Fibroblast of peridontal ligament (primary cell): ENCODE measurements around the gene MYH7B.

ENCODE experiments used
- DNase-seq: peaks from one replicate; pipeline ENCODE4 v3.0.0-alpha.2; 2010; ENCODE audit errors: extremely low read depth

MYH7B gene

GRCh38 chr20:34945315-34946077 is 10.2 kb upstream of the MYH7B start:
- no peak for DNase-seq

- DNase-seq: no peak
Observed at GRCh38 chr20:34946661-34947060, 9.0 kb upstream of the MYH7B start.

- DNase-seq: no peak
Observed at GRCh38 chr20:34947336-34947735, 8.3 kb upstream of the MYH7B start.

DNA sequence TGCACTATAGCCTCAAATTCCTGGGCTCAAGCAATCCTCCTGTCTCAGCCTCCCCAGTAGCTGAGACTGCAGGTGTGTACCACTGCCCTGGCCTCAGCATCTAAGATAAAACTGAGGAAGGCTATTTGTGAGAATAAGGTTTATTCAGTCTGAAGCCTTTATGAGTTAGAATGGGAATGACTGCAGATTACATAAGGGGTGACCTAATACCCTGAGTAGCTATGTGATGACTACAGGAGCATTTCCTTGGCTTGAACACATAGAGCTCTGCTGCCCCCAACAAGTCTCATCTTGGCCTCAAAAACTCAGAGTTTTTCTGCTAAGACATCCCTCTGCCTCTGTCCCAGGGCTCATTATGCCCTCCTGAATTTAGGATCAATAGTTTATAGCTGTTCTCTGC is 7.6 kb upstream of the MYH7B start:
- peak; percentile 90 for DNase-seq

- no peak for DNase-seq
Observed at GRCh38 chr20:34949120-34949519, 6.5 kb upstream of the MYH7B start.

DNA sequence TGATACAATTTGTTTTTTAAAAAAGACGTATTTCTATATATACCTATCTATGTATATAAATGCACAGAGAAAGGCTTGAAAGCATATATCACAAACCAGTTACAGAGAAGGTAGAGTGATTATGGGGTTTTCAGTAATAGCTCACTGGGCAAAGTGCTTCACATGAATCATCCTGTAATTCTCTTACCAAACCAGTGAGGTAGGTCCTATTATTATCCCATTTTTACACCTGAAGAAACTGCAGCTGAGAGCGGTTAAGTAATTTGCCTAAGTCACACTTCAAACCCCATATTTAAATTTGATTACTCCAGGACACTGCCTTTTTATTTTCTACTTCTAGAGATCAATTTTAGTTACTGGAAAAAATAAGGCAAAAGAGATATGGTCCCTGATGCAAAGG is 4.4 kb upstream of the MYH7B start:
- no peak for DNase-seq

- DNase-seq: no peak
Observed at GRCh38 chr20:34951652-34952051, 4.0 kb upstream of the MYH7B start.

GRCh38 chr20:34952671-34953070 is 3.0 kb upstream of the MYH7B start:
- no peak for DNase-seq

- DNase-seq: no peak
Observed at GRCh38 chr20:34953960-34954359, 1.7 kb upstream of the MYH7B start.

- peak; percentile 39 for DNase-seq
Observed at GRCh38 chr20:34954904-34955230, 801 bp upstream of the MYH7B start.

DNA sequence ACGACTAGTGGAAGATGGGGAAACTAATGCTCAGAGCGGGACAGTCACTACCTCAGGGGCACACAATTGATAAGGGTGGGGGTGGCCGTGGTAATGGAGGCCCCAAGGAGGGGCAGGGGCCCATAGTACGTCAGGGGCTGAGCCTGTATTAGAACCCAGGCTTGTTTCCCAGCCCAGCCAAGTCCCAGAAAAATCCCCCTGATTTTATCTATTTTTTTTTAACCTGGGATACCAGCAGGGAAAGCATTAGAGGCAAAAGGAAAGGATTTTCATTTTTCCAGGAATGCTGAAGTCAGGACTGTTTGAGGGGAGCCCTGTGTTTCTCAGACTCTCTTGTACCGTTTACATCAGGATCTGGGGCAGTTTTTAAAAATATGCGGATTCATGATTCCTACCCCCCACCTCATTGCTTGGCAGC is 382 bp downstream of the MYH7B start:
- DNase-seq: no peak

- DNase-seq: no peak
Observed at GRCh38 chr20:34956751-34957472, 1.2 kb downstream of the MYH7B start.

GRCh38 chr20:34964486-34964885 is 8.8 kb downstream of the MYH7B start:
- no peak for DNase-seq

- DNase-seq: no peak
Observed at GRCh38 chr20:34965051-34965450, 9.4 kb downstream of the MYH7B start.

GRCh38 chr20:34967421-34967820 is 11.8 kb downstream of the MYH7B start:
- no peak for DNase-seq

DNA sequence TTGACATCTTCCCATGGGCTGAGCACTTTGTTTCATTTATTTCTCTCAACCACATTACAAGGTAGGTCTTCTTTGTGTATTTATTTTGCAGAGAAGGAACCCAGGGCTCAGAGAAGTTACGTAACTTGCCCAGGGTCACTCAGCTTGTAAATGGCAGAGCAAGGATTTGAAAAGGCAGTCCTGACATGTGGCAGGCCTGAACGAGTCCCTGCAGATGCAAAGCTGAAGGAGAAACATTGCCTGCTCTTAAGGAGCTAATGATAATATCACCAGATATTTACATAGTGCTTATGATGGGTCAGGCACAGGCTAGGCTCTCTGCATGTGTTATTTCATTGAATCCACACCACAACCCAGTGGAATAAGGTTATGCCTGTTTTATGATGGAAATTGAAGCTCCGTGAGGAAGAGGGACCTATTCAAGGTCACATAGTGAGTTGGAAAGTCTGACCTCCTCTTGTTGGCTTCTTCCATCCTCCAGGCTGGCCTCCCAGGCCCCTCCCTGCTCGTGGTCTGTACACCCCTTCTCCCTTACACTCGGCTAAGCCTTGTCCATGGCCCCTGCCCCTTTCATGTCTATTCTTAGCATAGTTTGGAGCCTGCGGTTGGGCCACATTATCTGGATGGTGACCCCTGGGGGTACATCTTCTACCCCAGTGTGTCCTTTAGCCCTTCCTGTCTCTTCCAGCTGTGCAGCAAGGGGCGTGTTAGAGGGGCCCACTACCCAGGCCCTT is 12.5 kb downstream of the MYH7B start:
- no peak for DNase-seq

DNA sequence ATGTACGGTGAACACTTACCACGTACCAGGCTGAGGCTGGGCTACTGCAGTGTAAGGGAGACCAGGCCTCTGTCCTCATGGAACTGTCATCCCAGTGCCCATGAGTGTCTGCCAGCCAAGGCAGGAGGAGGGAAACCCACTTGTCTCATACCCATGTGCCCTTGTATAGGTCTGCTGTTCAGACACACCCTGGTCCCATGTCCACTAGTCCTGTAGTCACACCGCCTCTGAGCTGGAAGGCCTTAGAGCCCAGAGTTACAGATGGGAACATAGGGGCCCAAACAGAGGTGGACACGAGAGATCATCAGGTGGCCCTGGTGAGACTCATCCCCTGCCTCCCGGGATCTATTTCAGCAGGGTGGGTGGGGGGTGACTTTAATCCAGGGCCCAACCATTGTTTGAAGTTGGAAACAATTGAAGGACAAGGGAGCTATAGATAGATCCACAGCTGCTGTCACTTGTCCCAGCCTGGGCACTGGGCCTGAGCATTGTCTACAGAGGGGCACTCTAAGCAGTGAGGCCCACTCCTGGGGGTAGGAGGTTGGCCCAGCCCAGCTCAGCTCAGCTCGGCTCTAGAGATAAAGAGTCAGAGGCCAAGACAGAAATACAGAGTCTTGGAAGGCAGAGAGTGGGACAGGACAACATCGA is 14.6 kb downstream of the MYH7B start:
- no peak for DNase-seq

GRCh38 chr20:34970846-34971560 is 15.3 kb downstream of the MYH7B start:
- no peak for DNase-seq

DNA sequence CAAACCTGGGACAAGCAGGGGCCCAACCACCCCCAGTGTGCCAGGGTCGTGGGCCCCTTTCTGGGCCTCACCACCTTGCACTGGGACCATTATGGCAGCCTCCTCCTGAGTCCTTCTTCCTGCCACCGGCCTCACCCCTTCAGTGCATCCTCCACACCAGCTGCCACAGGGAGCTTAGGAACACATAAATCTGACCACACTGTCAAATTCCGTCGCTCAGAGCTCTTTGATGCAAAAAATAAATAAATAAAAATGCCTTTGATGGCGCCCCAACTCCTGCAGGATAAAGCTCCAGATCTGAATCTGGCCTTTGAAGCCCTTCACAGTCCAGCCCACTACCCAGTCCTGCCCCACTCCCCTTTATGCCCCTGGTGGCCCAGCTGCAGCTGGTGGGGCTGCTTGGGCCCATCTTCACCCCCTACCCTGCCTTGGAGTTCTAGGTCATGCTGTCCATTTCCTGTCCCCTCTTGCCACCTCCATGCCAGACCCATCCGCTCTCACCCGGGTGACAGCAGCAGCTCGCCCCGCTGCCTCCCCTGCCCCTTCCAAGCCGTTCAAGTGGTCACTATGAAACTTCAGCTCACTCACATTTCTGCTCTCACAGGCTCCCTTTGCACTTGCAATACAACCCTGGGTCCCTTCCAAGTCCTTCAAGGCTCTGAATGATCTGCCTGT is 16.0 kb downstream of the MYH7B start:
- DNase-seq: no peak

DNA sequence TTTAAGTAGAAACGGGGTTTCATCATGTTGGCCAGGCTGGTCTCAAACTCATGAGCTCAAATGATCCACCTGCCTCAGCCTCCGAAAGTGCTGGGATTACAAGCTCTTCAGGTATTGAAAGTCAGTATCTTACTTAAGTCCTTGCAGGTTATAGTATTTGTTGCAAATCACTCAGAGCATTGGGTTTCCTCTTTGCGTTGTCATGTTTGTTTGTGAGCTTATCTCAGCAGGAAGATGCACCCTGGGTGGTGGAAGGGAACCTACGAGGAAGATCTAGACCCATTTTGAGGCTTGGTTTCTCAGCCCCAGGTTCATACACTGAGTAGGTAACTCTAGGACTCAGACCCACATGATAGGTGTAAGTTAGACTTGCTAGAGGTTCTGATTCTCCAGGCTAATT is 18.6 kb downstream of the MYH7B start:
- DNase-seq: no peak

- DNase-seq: no peak
Observed at GRCh38 chr20:34976286-34976685, 20.6 kb downstream of the MYH7B start.
